Panc1 (cell line): ENCODE results near the gene FAM83F. TPM values are rescaled to one million over a fixed set of nuclear protein-coding genes. Genes with fewer than 3 reads are reported as not detected.

Source experiments
- ATAC-seq: fragments of 200-7000 bp; cut with Tn5 transposase; 2 replicates; pipeline ENCODE4 v1.9.1; 2020; ENCODE audit warnings: mild to moderate bottlenecking, moderate library complexity
- BruUV-seq: library from RNA; stranded (reverse); fragments of 400-500 nt; replicated peaks from 2 replicates; lab custom pipeline; 2021; lab: Mats Ljungman, UMichigan
- CTCF ChIA-PET: fragments of 300-600 bp; sonication (Branson Sonifier 250); formaldehyde crosslinking; loops from one replicate; lab custom pipeline; 2022; ENCODE audit warnings: antibody characterized with exemption; lab: Charles Lee
- POLR2A ChIA-PET: fragments of 300-600 bp; sonication (Branson Sonifier 250); formaldehyde crosslinking; loops from one replicate; lab custom pipeline; 2022; ENCODE audit warnings: antibody characterized with exemption; lab: Charles Lee
- DNase-seq: peaks from one replicate; pipeline ENCODE4 v3.0.0-alpha.2; 2010; ENCODE audit warnings: low read depth, low spot score
- H3K27ac ChIP-seq: 2 replicates; pipeline ENCODE4 v1.5.1; 2011; ENCODE audit warnings: mild to moderate bottlenecking, low read length, inconsistent platforms
- H3K27me3 ChIP-seq: fragments of 200-500 bp; sonication (Bioruptor generic); 2 replicates; pipeline ENCODE4 v1.6.0; 2014; ENCODE audit warnings: low read length, inconsistent platforms; ENCODE audit not compliant: control insufficient read depth, insufficient read depth
- H3K36me3 ChIP-seq: fragments of 200-500 bp; sonication (Bioruptor generic); 2 replicates; pipeline ENCODE4 v1.5.1; 2014; ENCODE audit warnings: inconsistent platforms, mild to moderate bottlenecking, low read length, moderate library complexity; ENCODE audit not compliant: control insufficient read depth, insufficient read depth
- H3K4me1 ChIP-seq: 2 replicates; pipeline ENCODE4 v1.5.1; 2011; ENCODE audit warnings: inconsistent platforms, mild to moderate bottlenecking, low read length, moderate library complexity; ENCODE audit not compliant: control insufficient read depth, insufficient read depth
- H3K4me3 ChIP-seq, 2 experiments: 2 replicates each; pipeline ENCODE4 v1.5.1; 2011 to 2012; ENCODE audit warnings: low read depth in 2 of 2, low read length in 2 of 2, mild to moderate bottlenecking in 2 of 2, inconsistent platforms in 1 of 2, moderate library complexity in 1 of 2
- H3K9me3 ChIP-seq: fragments of 200-500 bp; sonication (Bioruptor generic); 2 replicates; pipeline ENCODE4 v1.5.1; 2014; ENCODE audit warnings: low read depth, mild to moderate bottlenecking, inconsistent platforms, low read length, moderate library complexity; ENCODE audit not compliant: control insufficient read depth, insufficient read depth
- CTCF ChIP-seq: fragments of 450-650 bp; IDR thresholded peaks from 2 replicates; pipeline ENCODE4 v1.5.1; 2017; ENCODE audit warnings: mild to moderate bottlenecking
- POLR2AphosphoS5 ChIP-seq: IDR thresholded peaks from 2 replicates; pipeline ENCODE4 v1.6.1; 2012; ENCODE audit warnings: mild to moderate bottlenecking, low read depth, low read length, moderate library complexity
- REST ChIP-seq, 2 experiments: IDR thresholded peaks; 2 replicates each; pipeline ENCODE4 v1.6.1; 2011 to 2012; ENCODE audit warnings: low read depth in 2 of 2, control low read depth in 1 of 2, low read length in 1 of 2, mild to moderate bottlenecking in 1 of 2, moderate library complexity in 1 of 2; ENCODE audit not compliant: insufficient read depth in 1 of 2
- SIN3A ChIP-seq: IDR thresholded peaks from 2 replicates; pipeline ENCODE4 v1.6.1; 2012; ENCODE audit warnings: low read depth, mild to moderate bottlenecking, low read length, moderate library complexity, borderline replicate concordance; ENCODE audit not compliant: insufficient read depth
- TCF7L2 ChIP-seq: IDR thresholded peaks from 2 replicates; pipeline ENCODE4 v1.6.1; 2011; ENCODE audit warnings: mild to moderate bottlenecking, low read depth, low read length, inconsistent platforms
- in situ Hi-C: cut with HindIII; loops from 2 replicates; pipeline ENCODE4 v1.10.0; 2016; ENCODE audit warnings: low sequenced_read_pairs, low pct_unique_long_range_greater_than_20kb
- intact Hi-C: fragments of 100-400 bp; cut with micrococcal nuclease; formaldehyde crosslinking; loops from one replicate; pipeline ENCODE4 v1.10.0; 2022; ENCODE audit not compliant: unreplicated experiment
- total RNA-seq: library from RNA; stranded (reverse); gene quantifications from one replicate; pipeline ENCODE4 v1.2.1, GENCODE V29; 2021; ENCODE audit not compliant: unreplicated experiment

FAM83F gene
- total RNA-seq, 1 experiment from 2014 or later: 0.05 TPM

- ATAC-seq (no peak), DNase-seq (no peak)
- POLR2A ChIA-PET: no interaction called here
- no peaks in the 10 kb centered on the region for H3K9me3 ChIP-seq
- intact Hi-C loops (no loop called here), in situ Hi-C loops (no loop called here)
- H3K36me3 ChIP-seq: no peaks in the 10 kb centered on the region
- CTCF ChIA-PET: no interaction called here
- no peak for TF ChIP-seq POLR2AphosphoS5
- TF ChIP-seq TCF7L2: no peak
- TF ChIP-seq REST (IDR thresholded peaks at IDR 0.05; ENCODE audit: insufficient read depth in 1 of 2, low read depth in 2 of 2, low read length in 1 of 2): no peak
- TF ChIP-seq SIN3A: no peak
- TF ChIP-seq CTCF: no peak
- no peaks in the 10 kb centered on the region for H3K27me3 ChIP-seq
- BruUV-seq: no TSS peak
- no peak overlapping the region for H3K4me3 ChIP-seq
- H3K27ac ChIP-seq: no peak overlapping the region
- H3K4me1 ChIP-seq: no peaks in the 10 kb centered on the region
These were observed 40.1 kb upstream of the FAM83F start for GRCh38 chr22:39954584-39955055.

GRCh38 chr22:39955675-39956074, 39.1 kb upstream of the FAM83F start:
- ChIA-PET POLR2A (no interaction called here), CTCF (interaction anchor here (0.7 kb wide), 1 partner anchor 218 kb away, joined by 7 read pairs; no protein-coding TSS in a partner anchor)
- H3K27ac ChIP-seq: no peak overlapping the region
- H3K4me1 ChIP-seq: no peaks in the 10 kb centered on the region
- intact Hi-C loops: no loop called here
- TF ChIP-seq CTCF (no peak), SIN3A (no peak), POLR2AphosphoS5 (no peak), REST (IDR thresholded peaks at IDR 0.05; ENCODE audit: insufficient read depth in 1 of 2, low read depth in 2 of 2, low read length in 1 of 2) (no peak), TCF7L2 (no peak)
- no peaks in the 10 kb centered on the region for H3K9me3 ChIP-seq
- DNase-seq (no peak), ATAC-seq (no peak)
- no peak overlapping the region for H3K4me3 ChIP-seq
- no peaks in the 10 kb centered on the region for H3K27me3 ChIP-seq
- in situ Hi-C loops: no loop called here
- H3K36me3 ChIP-seq: no peaks in the 10 kb centered on the region
- no TSS peak for BruUV-seq
